ENCODE results near the gene MED27.

MED27 gene

DNA sequence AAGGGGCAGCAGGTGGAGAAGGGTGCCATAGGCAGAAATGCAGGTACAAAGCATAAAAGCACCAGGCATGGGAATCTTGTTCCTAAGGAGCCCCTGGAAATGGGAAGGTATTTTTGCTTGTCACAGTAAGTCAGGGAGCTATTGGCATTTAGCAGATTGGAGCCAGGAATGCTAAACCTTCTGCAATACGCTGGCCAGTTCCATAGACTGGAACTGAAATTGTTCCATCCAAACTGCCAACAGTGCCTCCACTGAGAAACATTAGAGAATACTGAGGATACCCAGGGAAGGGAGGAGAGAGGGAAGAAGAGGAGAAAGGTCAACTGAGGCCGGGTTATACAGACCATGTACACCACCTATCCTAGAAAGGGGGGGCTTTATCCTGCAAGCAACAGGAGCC is 162.7 kb downstream of the MED27 start:
- TF ChIP-seq YY1 (IDR thresholded peaks at IDR 0.05; ENCODE audit: low read depth) (no peak), TCF12 (IDR thresholded peaks at IDR 0.05; ENCODE audit: low read depth) (no peak), CREB1 (IDR thresholded peaks at IDR 0.05; ENCODE audit: low read depth) (no peak), RAD21 (IDR thresholded peaks at IDR 0.05; ENCODE audit: low read depth) (no peak), EP300 (IDR thresholded peaks at IDR 0.05; ENCODE audit: borderline replicate concordance) (no peak)
- TF ChIP-seq, protein P1, sequence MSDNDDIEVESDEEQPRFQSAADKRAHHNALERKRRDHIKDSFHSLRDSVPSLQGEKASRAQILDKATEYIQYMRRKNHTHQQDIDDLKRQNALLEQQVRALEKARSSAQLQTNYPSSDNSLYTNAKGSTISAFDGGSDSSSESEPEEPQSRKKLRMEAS (IDR thresholded peaks at IDR 0.05): no peak

GRCh38 chr9:131915181-131915580 is 164.5 kb downstream of the MED27 start:
- TF ChIP-seq, protein P2, sequence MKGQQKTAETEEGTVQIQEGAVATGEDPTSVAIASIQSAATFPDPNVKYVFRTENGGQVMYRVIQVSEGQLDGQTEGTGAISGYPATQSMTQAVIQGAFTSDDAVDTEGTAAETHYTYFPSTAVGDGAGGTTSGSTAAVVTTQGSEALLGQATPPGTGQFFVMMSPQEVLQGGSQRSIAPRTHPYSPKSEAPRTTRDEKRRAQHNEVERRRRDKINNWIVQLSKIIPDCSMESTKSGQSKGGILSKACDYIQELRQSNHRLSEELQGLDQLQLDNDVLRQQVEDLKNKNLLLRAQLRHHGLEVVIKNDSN (IDR thresholded peaks at IDR 0.05): no peak
- TF ChIP-seq EP300 (IDR thresholded peaks at IDR 0.05; ENCODE audit: borderline replicate concordance) (no peak), YY1 (IDR thresholded peaks at IDR 0.05; ENCODE audit: low read depth) (no peak), REST (IDR thresholded peaks at IDR 0.05; ENCODE audit: low read depth) (no peak), TCF12 (IDR thresholded peaks at IDR 0.05; ENCODE audit: low read depth) (no peak), TAF1 (IDR thresholded peaks at IDR 0.05; ENCODE audit: low read depth) (no peak), FOXM1 (IDR thresholded peaks at IDR 0.05; ENCODE audit: borderline replicate concordance, low read depth) (no peak), EGR1 (IDR thresholded peaks at IDR 0.05) (no peak), NFIC (IDR thresholded peaks at IDR 0.05) (no peak), RAD21 (IDR thresholded peaks at IDR 0.05; ENCODE audit: low read depth) (no peak), TEAD4 (IDR thresholded peaks at IDR 0.05) (no peak), CREB1 (IDR thresholded peaks at IDR 0.05; ENCODE audit: low read depth) (no peak), ZBTB7A (IDR thresholded peaks at IDR 0.05; ENCODE audit: low read depth) (no peak), CEBPB (IDR thresholded peaks at IDR 0.05) (no peak)
- TF ChIP-seq, protein P1 (IDR thresholded peaks at IDR 0.05): no peak

- no peak for TF ChIP-seq NFIC (IDR thresholded peaks at IDR 0.05)
- no peak for TF ChIP-seq CREB1 (IDR thresholded peaks at IDR 0.05; ENCODE audit: low read depth)
- TF ChIP-seq, protein P1 (IDR thresholded peaks at IDR 0.05): no peak
Observed at GRCh38 chr9:131912671-131913070, 167.0 kb downstream of the MED27 start.

DNA sequence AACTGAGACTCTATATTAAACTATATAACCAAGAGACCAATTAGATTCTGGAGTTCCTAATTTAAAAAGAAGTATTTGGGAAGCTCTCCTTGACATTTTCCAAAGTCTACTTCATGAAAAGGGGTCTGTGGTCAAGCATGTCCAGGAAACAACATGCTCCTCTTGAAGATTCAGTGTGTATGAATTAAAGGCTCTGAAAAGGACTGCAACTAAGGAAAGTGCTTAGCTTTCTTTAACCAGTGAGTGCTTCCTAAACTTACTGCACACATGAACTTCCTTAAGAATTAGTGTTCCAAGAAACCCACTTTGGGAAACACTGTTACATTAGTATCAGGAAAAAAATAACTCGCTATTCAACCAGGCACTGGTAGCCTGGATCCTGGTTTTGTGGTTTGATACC is 167.6 kb downstream of the MED27 start:
- no peak for TF ChIP-seq EP300 (IDR thresholded peaks at IDR 0.05; ENCODE audit: borderline replicate concordance)

GRCh38 chr9:131910572-131910971 is 169.1 kb downstream of the MED27 start:
- TF ChIP-seq EP300 (IDR thresholded peaks at IDR 0.05; ENCODE audit: borderline replicate concordance): no peak
- no peak for TF ChIP-seq TCF12 (IDR thresholded peaks at IDR 0.05; ENCODE audit: low read depth)
- TF ChIP-seq RAD21 (IDR thresholded peaks at IDR 0.05; ENCODE audit: low read depth): no peak
- no peak for TF ChIP-seq NFIC (IDR thresholded peaks at IDR 0.05)
- no peak for TF ChIP-seq EGR1 (IDR thresholded peaks at IDR 0.05)
- no peak for TF ChIP-seq TEAD4 (IDR thresholded peaks at IDR 0.05)
- TF ChIP-seq ZBTB7A (IDR thresholded peaks at IDR 0.05; ENCODE audit: low read depth): no peak
- TF ChIP-seq YY1 (IDR thresholded peaks at IDR 0.05; ENCODE audit: low read depth): no peak
- no peak for TF ChIP-seq TAF1 (IDR thresholded peaks at IDR 0.05; ENCODE audit: low read depth)
- TF ChIP-seq, protein P1 (IDR thresholded peaks at IDR 0.05): no peak
- no peak for TF ChIP-seq CEBPB (IDR thresholded peaks at IDR 0.05)

DNA sequence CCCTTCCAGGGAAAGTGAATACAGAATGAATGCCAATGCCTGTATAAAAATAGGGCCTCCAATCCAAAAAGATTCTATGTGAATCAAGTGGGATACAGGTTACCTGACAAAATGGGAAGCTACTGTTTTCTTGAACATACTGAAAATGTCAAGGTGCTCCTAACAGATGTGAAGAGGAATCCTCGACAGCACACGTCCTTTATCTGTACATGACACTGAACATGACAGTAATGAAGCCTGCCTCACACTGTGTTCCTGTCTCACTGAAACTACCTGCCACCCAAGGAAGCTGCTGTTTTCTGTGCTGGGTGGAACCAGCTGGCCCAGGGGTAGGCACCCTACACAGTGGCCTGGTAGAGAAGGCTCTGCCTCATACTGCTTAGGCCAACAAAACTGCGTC is 174.5 kb downstream of the MED27 start:
- TF ChIP-seq, protein P1 (IDR thresholded peaks at IDR 0.05): no peak
- no peak for TF ChIP-seq REST (IDR thresholded peaks at IDR 0.05; ENCODE audit: low read depth)
- no peak for TF ChIP-seq ZBTB7A (IDR thresholded peaks at IDR 0.05; ENCODE audit: low read depth)
- TF ChIP-seq CEBPB (IDR thresholded peaks at IDR 0.05): no peak
- no peak for TF ChIP-seq TCF12 (IDR thresholded peaks at IDR 0.05; ENCODE audit: low read depth)
- no peak for TF ChIP-seq NFIC (IDR thresholded peaks at IDR 0.05)
- no peak for TF ChIP-seq TEAD4 (IDR thresholded peaks at IDR 0.05)
- TF ChIP-seq RAD21 (IDR thresholded peaks at IDR 0.05; ENCODE audit: low read depth): no peak
- TF ChIP-seq EGR1 (IDR thresholded peaks at IDR 0.05): no peak
- no peak for TF ChIP-seq CREB1 (IDR thresholded peaks at IDR 0.05; ENCODE audit: low read depth)
- TF ChIP-seq, protein P2 (IDR thresholded peaks at IDR 0.05): no peak
- no peak for TF ChIP-seq TAF1 (IDR thresholded peaks at IDR 0.05; ENCODE audit: low read depth)
- no peak for TF ChIP-seq FOXM1 (IDR thresholded peaks at IDR 0.05; ENCODE audit: borderline replicate concordance, low read depth)
- TF ChIP-seq EP300 (IDR thresholded peaks at IDR 0.05; ENCODE audit: borderline replicate concordance): no peak
- TF ChIP-seq YY1 (IDR thresholded peaks at IDR 0.05; ENCODE audit: low read depth): no peak

All from Ishikawa (cell line).